ENCODE data around the gene ECM1.

GRCh38 chr1:150513351-150513791 is 5.5 kb downstream of the ECM1 start:
- no peak for TF ChIP-seq EZH2 (IDR thresholded peaks at IDR 0.05; ENCODE audit: low read depth)
- no peak for TF ChIP-seq CTCF (conservative IDR thresholded peaks at IDR 0.05)
